22Rv1 (cell line): ENCODE results near the gene PLSCR1.

Experiments
- H3K27ac ChIP-seq: fragments of 450-650 bp; 2 replicates; pipeline ENCODE4 v1.5.1; 2017
- CTCF ChIP-seq: fragments of 450-650 bp; IDR thresholded peaks from 2 replicates; pipeline ENCODE4 v1.5.1; 2017; ENCODE audit warnings: mild to moderate bottlenecking
- ZFX ChIP-seq: fragments of 450-650 bp; IDR thresholded peaks from 2 replicates; pipeline ENCODE4 v1.6.1; 2017; ENCODE audit warnings: antibody characterized with exemption, borderline replicate concordance

Gene PLSCR1

GRCh38 chr3:146561463-146561862 lies 17.1 kb upstream of the PLSCR1 start:
- H3K27ac ChIP-seq = no peak overlapping the region
- TF ChIP-seq ZFX (no peak), CTCF (no peak)

GRCh38 chr3:146560678-146561077 lies 16.3 kb upstream of the PLSCR1 start:
- no peak for TF ChIP-seq ZFX
- H3K27ac ChIP-seq = no peak overlapping the region

GRCh38 chr3:146559388-146559787 lies 15.0 kb upstream of the PLSCR1 start:
- H3K27ac ChIP-seq = no peak overlapping the region

GRCh38 chr3:146558781-146559180 lies 14.4 kb upstream of the PLSCR1 start:
- TF ChIP-seq CTCF (no peak), ZFX (no peak)
- H3K27ac ChIP-seq = no peak overlapping the region

More at GRCh38 chr3:146559388-146559787, 15.0 kb upstream of the PLSCR1 start:
- TF ChIP-seq CTCF = no peak
- no peak for TF ChIP-seq ZFX

- H3K27ac ChIP-seq = no peak overlapping the region
- no peak for TF ChIP-seq ZFX
- TF ChIP-seq CTCF = no peak
Measured at GRCh38 chr3:146557745-146558144, 13.3 kb upstream of the PLSCR1 start.

GRCh38 chr3:146555311-146555710 lies 10.9 kb upstream of the PLSCR1 start:
- TF ChIP-seq ZFX (no peak), CTCF (no peak)
- no peak overlapping the region for H3K27ac ChIP-seq

GRCh38 chr3:146554151-146554760 lies 9.8 kb upstream of the PLSCR1 start:
- no peak overlapping the region for H3K27ac ChIP-seq
- TF ChIP-seq ZFX (no peak), CTCF (no peak)
